Measurements from ENCODE around the gene LTBP3.
A peak's percentile ranks its signal among the peaks of the same experiment; 100 is the strongest.

DNA sequence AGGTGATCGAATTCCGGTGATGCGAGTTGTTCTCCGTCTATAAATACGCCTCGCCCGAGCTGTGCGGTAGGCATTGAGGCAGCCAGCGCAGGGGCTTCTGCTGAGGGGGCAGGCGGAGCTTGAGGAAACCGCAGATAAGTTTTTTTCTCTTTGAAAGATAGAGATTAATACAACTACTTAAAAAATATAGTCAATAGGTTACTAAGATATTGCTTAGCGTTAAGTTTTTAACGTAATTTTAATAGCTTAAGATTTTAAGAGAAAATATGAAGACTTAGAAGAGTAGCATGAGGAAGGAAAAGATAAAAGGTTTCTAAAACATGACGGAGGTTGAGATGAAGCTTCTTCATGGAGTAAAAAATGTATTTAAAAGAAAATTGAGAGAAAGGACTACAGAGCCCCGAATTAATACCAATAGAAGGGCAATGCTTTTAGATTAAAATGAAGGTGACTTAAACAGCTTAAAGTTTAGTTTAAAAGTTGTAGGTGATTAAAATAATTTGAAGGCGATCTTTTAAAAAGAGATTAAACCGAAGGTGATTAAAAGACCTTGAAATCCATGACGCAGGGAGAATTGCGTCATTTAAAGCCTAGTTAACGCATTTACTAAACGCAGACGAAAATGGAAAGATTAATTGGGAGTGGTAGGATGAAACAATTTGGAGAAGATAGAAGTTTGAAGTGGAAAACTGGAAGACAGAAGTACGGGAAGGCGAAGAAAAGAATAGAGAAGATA is 59.0 kb downstream of the LTBP3 start, which contains the start of gene MALAT1:
- TF ChIP-seq MYC (CRISPR knock-in tag; IDR thresholded peaks at IDR 0.05; ENCODE audit: borderline replicate concordance) = peak; percentile 67
- TF ChIP-seq SMARCC2 (IDR thresholded peaks at IDR 0.05) = no peak
- no peak for TF ChIP-seq NR3C1 (CRISPR knock-in tag; IDR thresholded peaks at IDR 0.05)
- no peak for TF ChIP-seq USF2 (IDR thresholded peaks at IDR 0.05; ENCODE audit: low read depth, low read length)
- TF ChIP-seq USF2 (CRISPR knock-in tag; IDR thresholded peaks at IDR 0.05; ENCODE audit: borderline replicate concordance) = peak; percentile 29; the same call in 1 of the 2 replicates
- no peak for TF ChIP-seq PTBP1 (IDR thresholded peaks at IDR 0.05; ENCODE audit: low read depth, low read length, poor library complexity, severe bottlenecking)
- TF ChIP-seq ZNF687 (CRISPR knock-in tag; IDR thresholded peaks at IDR 0.05) = no peak; the same call in 1 of the 2 replicates
- TF ChIP-seq TRIM24 (CRISPR knock-in tag; IDR thresholded peaks at IDR 0.05) = no peak
- TF ChIP-seq POLR2A (IDR thresholded peaks at IDR 0.05; ENCODE audit: insufficient read depth in 1 of 2, low read depth in 2 of 2, low read length in 2 of 2) = peak; percentile 98 to 100
